Measurements from ENCODE around the gene WWC2.

WWC2 gene

DNA sequence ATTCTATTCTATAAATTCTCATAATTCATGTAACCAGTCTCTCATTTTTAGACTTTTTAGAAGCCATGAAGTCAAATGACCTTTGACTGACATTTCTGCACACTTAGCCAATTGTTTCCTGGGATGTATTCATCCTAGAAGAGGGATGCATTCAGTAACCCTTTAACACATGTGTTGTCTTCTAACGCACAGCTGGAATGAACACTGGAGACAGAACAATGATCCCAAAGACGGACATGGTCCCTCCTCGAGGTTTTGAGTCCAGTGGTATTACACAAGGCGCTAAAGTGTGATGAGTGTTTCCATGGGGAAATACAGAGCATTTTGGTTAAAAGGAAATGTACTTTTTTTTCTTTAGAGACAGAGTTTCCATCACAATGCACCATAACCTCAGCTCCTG, 263.0 kb downstream of the WWC2 start:
- no peak for DNase-seq

DNA sequence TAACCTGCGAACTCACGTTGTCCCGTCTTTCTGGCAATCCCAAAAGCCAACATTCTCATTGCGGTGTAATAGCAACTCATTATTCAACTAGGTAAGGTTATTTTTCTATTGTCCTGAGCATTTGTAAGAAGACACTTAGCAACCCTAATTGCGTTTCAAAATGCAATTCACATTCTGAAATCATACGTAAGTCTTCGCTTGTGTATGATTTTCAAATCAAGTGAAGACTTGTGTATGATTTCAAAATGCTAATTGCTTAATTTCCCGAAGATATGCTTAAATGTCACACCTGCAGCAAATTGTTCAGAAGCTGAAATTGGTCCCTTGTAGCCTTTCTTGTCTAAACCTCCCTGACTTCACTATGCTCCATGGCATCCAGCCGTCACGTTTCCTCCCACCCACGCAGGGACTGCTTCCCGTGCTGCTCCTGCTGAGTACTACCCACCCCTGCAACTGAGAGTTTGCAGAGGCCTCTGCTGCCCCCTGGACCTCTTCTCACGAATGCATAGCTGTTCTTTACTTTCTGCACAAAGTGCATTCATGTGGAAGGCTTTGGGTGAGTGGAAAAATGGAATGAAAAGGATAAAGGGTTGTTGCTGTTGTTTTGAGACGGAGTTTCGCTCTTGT, 264.0 kb downstream of the WWC2 start:
- DNase-seq: no peak

DNA sequence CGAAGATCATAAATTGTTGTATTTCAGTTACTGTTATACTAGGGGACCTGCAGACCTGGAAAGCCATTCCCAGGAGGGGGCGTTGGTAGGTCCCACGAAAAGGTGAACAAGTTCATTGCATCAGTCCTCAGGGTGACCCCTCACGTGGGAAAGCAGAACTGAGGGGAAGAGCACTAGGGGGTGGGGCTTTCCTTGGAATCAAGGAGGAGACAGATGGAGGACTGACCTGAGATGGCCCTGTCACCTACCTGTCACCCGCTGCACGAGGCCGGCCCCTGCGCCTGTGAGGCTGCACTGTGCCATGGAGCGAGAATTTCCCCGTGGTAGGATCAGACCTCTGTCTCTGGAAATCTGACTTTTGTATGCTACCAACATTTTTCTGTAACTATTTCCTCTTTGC, 265.0 kb downstream of the WWC2 start:
- DNase-seq: no peak

DNA sequence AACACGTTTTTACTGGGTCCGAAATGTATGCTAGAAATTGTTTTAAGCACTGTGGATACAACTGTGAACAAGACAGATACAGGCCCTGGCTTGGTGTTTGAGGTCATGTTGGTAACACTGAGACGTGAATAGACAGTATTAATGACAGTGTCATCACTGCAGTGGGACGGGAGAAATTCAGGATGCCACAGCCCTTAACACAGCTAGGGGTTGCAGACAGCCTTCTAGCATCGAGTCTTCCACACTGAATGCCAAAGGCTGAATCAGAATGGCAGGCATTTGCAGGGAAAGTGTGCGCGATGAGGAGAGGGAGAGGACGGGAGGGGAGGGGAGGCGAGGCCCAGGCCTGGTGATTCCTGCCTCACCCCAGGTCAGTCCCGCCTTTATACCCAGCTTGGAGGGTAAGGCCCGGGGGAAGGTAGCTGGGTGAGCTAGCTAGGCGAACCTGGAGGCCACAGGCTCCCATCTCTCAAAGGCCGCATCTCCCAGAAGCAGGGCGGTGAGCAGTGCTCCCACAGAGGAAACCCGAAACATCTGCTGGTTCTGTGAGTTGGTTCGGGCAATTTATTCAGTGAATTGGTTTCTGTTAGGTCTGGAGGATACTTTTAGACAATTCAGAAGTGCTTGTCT, 267.3 kb downstream of the WWC2 start:
- DNase-seq: no peak

DNA sequence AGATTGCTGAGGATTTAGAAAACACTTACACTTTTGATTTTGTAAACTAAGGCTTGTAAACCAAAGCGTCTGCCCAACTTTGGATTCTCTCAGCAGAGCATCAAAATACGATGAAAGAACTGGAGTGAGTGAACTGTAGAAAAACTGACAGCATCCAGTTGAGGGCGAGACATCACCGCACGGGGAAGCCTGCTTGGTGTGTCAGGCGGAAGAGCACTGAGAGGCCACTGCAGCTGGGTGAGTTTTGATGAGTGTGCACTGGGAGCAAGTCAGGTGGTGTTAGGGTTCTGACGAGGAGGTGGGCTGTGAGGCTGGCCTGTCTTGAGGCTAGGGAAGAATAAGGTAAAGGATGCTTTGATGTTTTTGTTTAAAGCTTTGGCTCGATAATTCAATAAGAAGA, 270.0 kb downstream of the WWC2 start:
- DNase-seq: no peak

Data from NCI-H1092 treated with DMSO at 0.1 percent for 48 hours (cell line).